ENCODE data around the gene PALLD.

The PALLD gene

GRCh38 chr4:168693750-168694490, 197.1 kb downstream of the PALLD start:
- Histone ChIP-seq H3K27me3 (replicated peaks; ENCODE audit: insufficient read depth, low read length) (no peaks in the 10 kb centered on the region), H3F3A (ENCODE audit: insufficient read depth, low read length) (no peaks in the 10 kb centered on the region), H3K79me2 (ENCODE audit: low read length) (no peaks in the 10 kb centered on the region), H3K27ac (ENCODE audit: low read length) (no peak overlapping the region), H3K4me1 (ENCODE audit: low read length) (no peaks in the 10 kb centered on the region), H3K4me2 (ENCODE audit: low read depth, low read length) (no peak overlapping the region), H3K4me3 (ENCODE audit: low read length) (no peak overlapping the region), H3K9me2 (replicated peaks; ENCODE audit: insufficient read depth, low read length) (no peaks in the 10 kb centered on the region), H3K9me3 (replicated peaks; ENCODE audit: insufficient read depth, low read length) (no peaks in the 10 kb centered on the region), H3K9ac (ENCODE audit: low read length) (no peak overlapping the region), H4K20me1 (ENCODE audit: insufficient read depth, low read length) (no peaks in the 10 kb centered on the region), H3K36me3 (replicated peaks; ENCODE audit: insufficient read depth, low read length) (no peaks in the 10 kb centered on the region), H2AFZ (ENCODE audit: low read length) (no peak overlapping the region)
- TF ChIP-seq EZH2phosphoT487 (IDR thresholded peaks at IDR 0.05; ENCODE audit: low read length) = no peak
- TF ChIP-seq CTCF (IDR thresholded peaks at IDR 0.05; ENCODE audit: low read length) = no peak
- no peak for TF ChIP-seq EZH2 (optimal IDR thresholded peaks at IDR 0.05; ENCODE audit: low read depth, low read length)
- no peak for DNase-seq

GRCh38 chr4:168694667-168695066, 197.8 kb downstream of the PALLD start:
- H3K4me2 ChIP-seq (ENCODE audit: low read depth, low read length) = no peak overlapping the region
- no peak for DNase-seq
- no peaks in the 10 kb centered on the region for H3K36me3 ChIP-seq (replicated peaks; ENCODE audit: insufficient read depth, low read length)
- H3K9me2 ChIP-seq (replicated peaks; ENCODE audit: insufficient read depth, low read length) = no peaks in the 10 kb centered on the region
- no peak overlapping the region for H3K27ac ChIP-seq (ENCODE audit: low read length)
- no peaks in the 10 kb centered on the region for H3F3A ChIP-seq (ENCODE audit: insufficient read depth, low read length)
- TF ChIP-seq EZH2phosphoT487 (IDR thresholded peaks at IDR 0.05; ENCODE audit: low read length) (no peak), EZH2 (optimal IDR thresholded peaks at IDR 0.05; ENCODE audit: low read depth, low read length) (no peak), CTCF (IDR thresholded peaks at IDR 0.05; ENCODE audit: low read length) (no peak)
- H2AFZ ChIP-seq (ENCODE audit: low read length) = no peak overlapping the region
- H3K27me3 ChIP-seq (replicated peaks; ENCODE audit: insufficient read depth, low read length) = no peaks in the 10 kb centered on the region
- no peaks in the 10 kb centered on the region for H3K79me2 ChIP-seq (ENCODE audit: low read length)
- H4K20me1 ChIP-seq (ENCODE audit: insufficient read depth, low read length) = no peaks in the 10 kb centered on the region
- no peaks in the 10 kb centered on the region for H3K4me1 ChIP-seq (ENCODE audit: low read length)
- no peak overlapping the region for H3K9ac ChIP-seq (ENCODE audit: low read length)
- no peaks in the 10 kb centered on the region for H3K9me3 ChIP-seq (replicated peaks; ENCODE audit: insufficient read depth, low read length)
- H3K4me3 ChIP-seq (ENCODE audit: low read length) = no peak overlapping the region

- H3K27me3 ChIP-seq (replicated peaks; ENCODE audit: insufficient read depth, low read length) = no peaks in the 10 kb centered on the region
- no peaks in the 10 kb centered on the region for H3K79me2 ChIP-seq (ENCODE audit: low read length)
- no peak overlapping the region for H3K27ac ChIP-seq (ENCODE audit: low read length)
- H3K9me3 ChIP-seq (replicated peaks; ENCODE audit: insufficient read depth, low read length) = no peaks in the 10 kb centered on the region
- H3K4me2 ChIP-seq (ENCODE audit: low read depth, low read length) = no peak overlapping the region
- no peaks in the 10 kb centered on the region for H3K4me1 ChIP-seq (ENCODE audit: low read length)
- H3K9me2 ChIP-seq (replicated peaks; ENCODE audit: insufficient read depth, low read length) = no peaks in the 10 kb centered on the region
- H3K4me3 ChIP-seq (ENCODE audit: low read length) = no peak overlapping the region
- no peaks in the 10 kb centered on the region for H3K36me3 ChIP-seq (replicated peaks; ENCODE audit: insufficient read depth, low read length)
- TF ChIP-seq CTCF (IDR thresholded peaks at IDR 0.05; ENCODE audit: low read length) = no peak
- TF ChIP-seq EZH2 (optimal IDR thresholded peaks at IDR 0.05; ENCODE audit: low read depth, low read length) = no peak
- TF ChIP-seq EZH2phosphoT487 (IDR thresholded peaks at IDR 0.05; ENCODE audit: low read length) = no peak
- DNase-seq = no peak
- H3K9ac ChIP-seq (ENCODE audit: low read length) = no peak overlapping the region
- H4K20me1 ChIP-seq (ENCODE audit: insufficient read depth, low read length) = no peaks in the 10 kb centered on the region
- H2AFZ ChIP-seq (ENCODE audit: low read length) = no peak overlapping the region
- H3F3A ChIP-seq (ENCODE audit: insufficient read depth, low read length) = no peaks in the 10 kb centered on the region
Measured at GRCh38 chr4:168695288-168695687, 198.4 kb downstream of the PALLD start.
